Right renal pelvis (tissue), 4 donors: ENCODE results near the gene UBE2M. TPM values are rescaled to one million over a fixed set of nuclear protein-coding genes. Genes with fewer than 3 reads are reported as not detected.
"Not testable (repeated sequence)": the region's sequence is repeated elsewhere in the genome, so short reads cannot be mapped to it uniquely, and the experiment has no call there.

ENCODE experiments used
- DNase-seq, 4 donors: peaks; one replicate each; pipeline ENCODE4 v3.0.0-alpha.2; 2013; ENCODE audit warnings: low read depth in 4 of 4, low spot score in 3 of 4, missing footprints in 1 of 4
- polyA plus RNA-seq, 4 donors: library from polyadenylated mRNA; unstranded; fragments of 120-200 nt; gene quantifications; one replicate each; pipeline ENCODE4 v1.2.1, GENCODE V29; 2013; ENCODE audit not compliant: insufficient read length in 4 of 4

The UBE2M gene
- polyA plus RNA-seq, 4 donors = 86.2 to 101 (median 94.1) TPM

DNA sequence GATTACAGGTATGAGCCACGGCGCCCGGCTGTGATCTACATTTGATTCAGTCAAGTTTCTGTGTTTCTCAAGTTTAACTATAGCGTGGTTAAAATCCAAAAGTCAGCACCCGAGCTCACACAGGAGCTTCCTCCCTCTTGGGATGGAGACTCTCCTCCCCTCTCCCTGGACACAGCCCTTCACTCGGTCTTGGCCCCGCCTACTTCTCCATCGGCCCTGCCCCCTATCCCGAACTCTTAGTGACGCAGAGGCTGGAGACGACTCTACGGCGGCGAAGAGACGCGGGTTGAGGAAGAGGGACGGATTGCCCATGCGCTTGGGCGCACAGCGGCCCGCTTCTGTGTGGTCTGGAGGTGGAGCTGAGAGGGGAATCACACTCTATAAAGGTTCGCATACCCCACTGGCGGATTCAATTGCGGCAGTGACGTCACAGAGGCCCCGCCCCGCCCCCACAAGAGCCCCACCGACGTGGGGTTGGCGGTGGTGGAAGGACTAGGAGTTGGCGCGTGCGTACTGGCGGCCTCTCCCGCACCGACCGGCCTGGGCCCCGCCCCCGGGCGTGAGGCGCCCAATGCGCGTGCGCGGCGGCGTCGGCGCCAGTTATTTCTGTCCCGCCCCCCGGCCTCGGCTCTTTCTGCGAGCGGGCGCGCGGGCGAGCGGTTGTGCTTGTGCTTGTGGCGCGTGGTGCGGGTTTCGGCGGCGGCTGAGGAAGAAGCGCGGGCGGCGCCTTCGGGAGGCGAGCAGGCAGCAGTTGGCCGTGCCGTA lies 14.4 kb downstream of the UBE2M start, which contains the start of gene TRIM28:
TSS of gene TRIM28 (plus strand) at position 239 of the 765 bp plus-strand sequence. CDS start 694 bp downstream, outside the sequence.
- DNase-seq = peak; percentile 95 to 98 (median 97)

DNA sequence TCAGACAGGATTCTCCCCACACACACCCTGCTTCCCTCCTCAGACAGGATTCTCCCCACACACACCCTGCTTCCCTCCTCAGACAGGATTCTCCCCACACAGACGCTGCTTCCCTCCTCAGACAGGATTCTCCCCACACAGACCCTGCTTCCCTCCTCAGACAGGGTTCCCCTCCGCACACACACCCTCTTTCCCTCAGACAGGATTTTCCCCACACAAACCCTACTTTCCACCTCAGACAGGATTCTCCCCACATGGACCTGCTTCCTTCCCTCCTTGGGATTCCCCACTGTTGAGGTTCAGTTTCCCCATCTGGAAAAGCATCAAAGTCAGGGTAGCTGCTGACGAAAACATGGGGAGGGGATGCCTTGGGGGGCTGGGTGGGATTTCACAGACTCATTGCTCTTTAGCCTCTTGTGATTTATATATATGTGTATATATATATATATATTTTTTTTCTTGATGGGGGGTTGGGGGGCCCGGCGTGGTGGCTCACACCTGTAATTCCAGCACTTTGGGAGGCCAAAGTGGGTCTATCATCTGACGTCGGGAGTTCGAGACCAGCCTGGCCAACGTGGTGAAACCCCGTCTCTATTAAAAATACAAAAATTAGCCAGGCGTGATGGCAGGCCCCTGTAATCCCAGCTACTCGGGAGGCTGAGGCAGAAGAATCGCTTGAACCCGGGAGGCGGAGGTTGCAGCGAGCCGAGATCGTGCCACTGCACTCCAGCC lies 15.6 kb downstream of the UBE2M start:
- DNase-seq = not testable (repeated sequence)

DNA sequence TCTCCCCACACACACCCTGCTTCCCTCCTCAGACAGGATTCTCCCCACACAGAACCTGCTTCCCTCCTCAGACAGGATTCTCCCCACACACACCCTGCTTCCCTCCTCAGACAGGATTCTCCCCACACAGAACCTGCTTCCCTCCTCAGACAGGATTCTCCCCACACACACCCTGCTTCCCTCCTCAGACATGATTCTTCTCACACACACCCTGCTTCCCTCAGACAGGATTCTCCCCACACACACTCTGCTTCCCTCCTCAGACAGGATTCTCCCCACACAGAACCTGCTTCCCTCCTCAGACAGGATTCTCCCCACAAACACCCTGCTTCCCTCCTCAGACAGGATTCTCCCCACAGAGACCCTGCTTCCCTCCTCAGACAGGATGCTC lies 19.2 kb downstream of the UBE2M start:
- not testable (repeated sequence) for DNase-seq

DNA sequence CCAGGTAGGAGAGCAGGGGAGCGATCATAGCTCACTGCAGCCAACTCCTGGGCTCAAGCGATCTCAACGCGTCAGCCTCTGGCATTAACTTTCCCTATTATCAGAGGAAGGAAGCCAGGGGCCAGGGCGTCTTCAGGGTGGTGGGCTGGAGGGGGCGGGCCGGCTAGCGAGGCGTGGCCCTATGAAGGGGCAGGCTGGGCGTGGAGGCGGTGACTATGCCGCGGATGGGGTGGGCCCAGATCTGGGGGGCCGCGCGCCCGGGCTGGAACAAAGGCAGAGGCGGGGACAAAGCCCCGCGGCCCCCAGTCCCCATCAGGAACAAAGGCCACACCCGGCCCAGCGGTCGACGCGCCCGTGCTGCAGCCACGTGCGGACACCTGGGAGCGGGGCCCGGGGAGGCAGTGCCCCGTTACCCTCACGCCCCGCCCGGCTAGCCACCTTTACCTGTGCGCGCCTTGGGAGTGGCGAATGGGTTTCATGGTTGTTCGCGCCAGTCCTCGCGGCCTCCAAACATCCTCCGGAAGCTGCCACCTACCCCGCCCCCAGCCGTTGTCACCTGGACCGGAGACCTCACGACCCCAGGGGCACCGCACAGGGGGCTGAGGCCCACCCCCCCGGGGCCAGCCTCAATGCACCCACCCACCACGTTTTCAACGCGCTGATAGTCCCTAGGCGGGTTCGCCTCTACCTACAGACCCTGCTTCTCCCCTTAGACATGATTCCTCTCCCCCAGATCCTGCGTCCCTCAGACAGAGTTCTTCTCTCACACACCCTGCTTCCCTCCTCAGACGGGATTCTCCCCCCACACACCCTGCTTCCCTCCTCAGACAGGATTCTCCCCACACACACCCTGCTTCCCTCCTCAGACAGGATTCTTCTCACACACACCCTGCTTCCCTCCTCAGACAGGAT lies 19.9 kb downstream of the UBE2M start:
- DNase-seq = peak in 3 of 4 donors; percentile 63 to 71 (median 65)

- no peak for DNase-seq
These were observed 21.3 kb downstream of the UBE2M start for GRCh38 chr19:58536852-58537798.

GRCh38 chr19:58535857-58536256 lies 22.6 kb downstream of the UBE2M start:
- no peak for DNase-seq

GRCh38 chr19:58531034-58531840 lies 27.2 kb downstream of the UBE2M start:
- DNase-seq = no peak

- no peak for DNase-seq
These were observed 29.0 kb downstream of the UBE2M start for GRCh38 chr19:58529405-58529804.

- no peak for DNase-seq
These were observed 35.7 kb downstream of the UBE2M start for GRCh38 chr19:58522709-58523108.

- no peak for DNase-seq
These were observed 36.8 kb downstream of the UBE2M start for GRCh38 chr19:58521651-58522050.

GRCh38 chr19:58520257-58520599 lies 38.2 kb downstream of the UBE2M start:
- no peak for DNase-seq

- DNase-seq = peak; percentile 89 to 92 (median 90)
These were observed 38.8 kb downstream of the UBE2M start, which contains the start of gene ZBTB45 for GRCh38 chr19:58519355-58520256. Gene ZBTB45, minus strand, starts transcription at chr19:58519810. Its CDS starts 2,137 bp downstream, at chr19:58517673.

DNA sequence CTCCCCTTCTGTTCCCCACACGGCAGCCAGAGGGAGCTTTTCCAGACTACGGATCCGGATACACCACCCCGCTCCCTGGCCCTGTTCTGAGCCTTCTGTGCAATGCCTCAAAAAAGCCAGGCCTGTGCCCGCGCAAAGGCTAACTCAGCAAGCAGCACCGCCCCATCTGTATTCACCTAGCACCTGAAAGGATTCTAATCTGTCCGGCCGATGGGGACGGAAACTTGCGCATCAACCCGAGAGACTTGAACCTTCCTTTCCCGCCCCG lies 39.4 kb downstream of the UBE2M start:
- peak in 3 of 4 donors; percentile 52 to 61 (median 58) for DNase-seq

DNA sequence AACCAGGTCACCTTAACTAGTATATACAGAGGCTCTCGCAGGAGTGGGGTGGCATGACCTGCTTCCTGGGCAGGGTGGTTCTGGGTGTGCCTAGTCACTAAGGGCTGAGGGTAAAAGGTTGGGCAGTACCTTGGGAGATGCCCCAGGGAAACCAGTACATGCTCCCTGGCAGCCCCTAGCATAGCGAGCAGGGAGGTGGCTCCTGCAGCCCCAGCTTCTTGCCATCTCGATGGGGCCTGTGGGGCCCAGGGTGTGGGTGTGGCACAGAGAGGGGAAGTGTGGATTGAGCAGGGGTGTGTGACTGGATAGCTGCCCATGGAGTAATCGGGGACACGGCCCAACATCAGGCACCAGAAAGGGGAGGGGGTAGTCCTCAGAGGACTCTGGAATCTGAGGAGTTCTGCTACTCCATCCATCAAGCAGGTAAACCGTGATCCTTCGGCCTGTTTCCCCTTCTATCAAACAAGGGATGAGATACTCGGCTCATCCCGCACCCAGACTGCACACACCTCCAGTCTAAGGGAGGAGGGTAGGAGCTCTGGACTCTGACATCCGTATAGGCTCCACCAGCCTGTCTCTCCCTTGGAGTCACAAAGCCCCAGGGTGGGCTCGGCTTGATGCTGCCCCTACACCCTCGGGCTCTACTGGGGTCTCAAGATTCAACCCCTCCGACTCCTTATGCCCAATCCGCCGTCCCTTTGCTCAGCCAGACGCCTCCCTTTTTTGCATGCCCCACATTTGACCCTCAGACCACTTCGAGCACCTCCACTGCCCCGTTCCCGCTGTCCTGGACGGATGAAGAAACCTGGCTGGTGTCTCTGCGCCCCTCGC lies 39.9 kb downstream of the UBE2M start:
- DNase-seq = no peak

GRCh38 chr19:58516964-58517833 lies 41.2 kb downstream of the UBE2M start:
- DNase-seq = no peak

- DNase-seq = no peak
These were observed 42.1 kb downstream of the UBE2M start for GRCh38 chr19:58516246-58516836.
